HUDEP-2 (cell line): ENCODE data around the gene BIN1.

Source experiments
- DNase-seq, 76 experiments: peaks; one replicate each; lab custom pipeline; 2025; ENCODE audit not compliant: unreplicated experiment in 76 of 76; lab: John Stamatoyannopoulos, UW

The BIN1 gene

DNA sequence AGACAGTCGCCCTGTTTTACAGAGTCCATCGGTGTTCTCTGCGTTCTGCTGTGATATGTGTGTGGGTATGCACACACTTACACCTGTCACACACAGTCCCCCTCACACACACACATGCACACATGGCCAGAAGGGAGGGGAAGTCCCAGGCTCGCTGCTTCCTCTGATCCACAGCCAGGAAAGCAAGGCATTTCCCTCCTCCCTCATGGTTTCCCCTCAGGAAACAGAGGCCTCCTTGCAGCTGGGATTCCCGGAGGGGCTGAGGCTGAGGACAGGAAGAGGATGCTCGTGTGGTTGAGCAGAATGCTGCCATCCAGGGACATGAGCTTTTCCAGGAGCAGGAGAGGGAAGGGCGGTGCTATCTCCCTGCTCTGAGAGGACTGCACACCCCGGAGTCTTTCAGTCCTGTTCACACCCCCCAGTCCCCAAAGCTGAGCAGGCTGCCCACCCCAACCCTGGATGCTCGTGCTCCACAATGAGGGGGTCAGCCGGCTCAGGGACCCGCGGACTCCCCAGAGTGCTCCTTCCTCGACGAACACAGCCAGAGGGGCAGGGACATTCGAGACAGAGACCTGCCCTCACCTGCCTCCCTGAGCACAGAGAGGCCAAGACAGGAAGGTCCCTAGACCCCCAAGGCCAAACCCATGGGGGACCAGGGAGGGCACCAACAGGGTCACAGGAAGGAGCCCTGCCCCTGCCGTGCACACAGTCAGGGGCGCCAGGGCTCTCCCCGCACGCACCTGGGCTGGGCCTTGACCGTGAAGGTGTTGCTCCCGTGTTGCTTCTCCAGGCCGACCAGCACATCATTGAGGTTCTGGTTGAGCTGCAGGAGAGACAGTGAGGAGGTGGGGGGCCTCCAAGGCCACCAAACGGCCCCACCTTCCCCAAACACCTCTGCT lies 45.3 kb downstream of the BIN1 start:
- no peak for DNase-seq

DNA sequence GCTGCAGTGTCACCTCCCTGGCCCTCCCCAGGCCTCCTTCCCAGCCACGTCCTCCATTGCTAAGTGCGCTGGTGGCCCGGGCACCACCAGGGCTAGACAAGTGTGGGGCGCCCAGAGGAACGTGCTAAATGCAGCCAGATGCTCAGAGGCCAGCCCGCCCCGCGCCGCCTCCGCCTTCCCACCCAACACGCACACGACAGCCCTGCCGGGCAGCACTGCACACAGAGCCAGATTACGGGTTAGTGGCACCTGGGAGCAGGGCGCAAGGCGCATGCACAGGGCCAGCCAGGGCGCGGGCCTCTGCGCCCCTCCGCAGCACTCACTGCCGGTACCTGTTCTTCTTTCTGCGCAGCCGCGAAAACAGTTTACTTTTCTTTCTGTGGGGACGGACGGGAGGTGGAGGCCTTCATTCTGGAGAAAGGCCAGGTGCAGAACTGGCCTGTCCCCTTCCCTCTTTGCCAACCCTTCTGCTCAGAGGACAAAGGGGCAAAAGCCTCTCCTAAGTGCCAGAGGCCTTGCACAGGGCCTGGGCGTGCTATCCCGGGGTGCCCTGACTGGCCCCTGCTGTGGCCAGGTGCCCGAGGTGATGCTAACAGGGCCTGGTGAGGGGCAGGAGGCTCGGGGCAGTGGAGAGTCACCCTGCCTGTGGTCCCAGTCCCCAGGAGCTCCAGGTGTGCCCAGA lies 46.5 kb downstream of the BIN1 start:
- no peak for DNase-seq

DNA sequence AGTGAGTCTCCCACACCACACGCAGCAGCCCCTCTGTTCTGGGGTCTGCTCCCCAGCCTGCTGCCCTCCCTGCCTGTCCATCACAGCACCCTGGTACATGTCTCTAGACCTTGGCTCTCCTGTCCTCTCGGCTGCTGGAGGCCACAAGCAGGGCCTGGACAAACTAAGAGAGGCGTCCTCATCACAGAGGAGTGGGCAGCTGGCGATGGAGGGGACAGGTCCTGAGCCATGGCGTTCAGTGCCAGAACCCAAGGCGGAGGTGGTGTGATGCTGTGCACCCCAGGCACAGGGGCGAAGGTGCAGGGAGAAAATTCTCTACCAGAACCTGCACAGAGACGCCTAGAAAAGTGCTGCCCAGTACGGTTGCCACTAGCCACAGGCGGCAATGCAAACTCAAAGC lies 47.4 kb downstream of the BIN1 start:
- DNase-seq: no peak

DNA sequence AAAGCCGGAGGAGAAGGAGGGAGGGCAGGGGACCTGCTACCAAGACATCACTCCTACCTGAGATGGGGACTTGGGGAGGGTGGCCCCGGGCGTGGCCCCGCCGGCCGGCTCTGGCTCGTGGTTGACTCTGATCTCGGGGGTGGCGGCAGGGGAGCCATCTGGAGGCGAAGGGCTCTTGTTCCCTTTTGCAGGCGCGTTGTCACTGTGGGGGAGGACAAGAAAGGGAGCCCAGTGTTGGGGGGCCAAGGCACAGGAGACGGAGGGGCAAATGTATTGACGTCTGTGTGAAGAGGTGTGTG lies 48.1 kb downstream of the BIN1 start:
- no peak for DNase-seq

DNA sequence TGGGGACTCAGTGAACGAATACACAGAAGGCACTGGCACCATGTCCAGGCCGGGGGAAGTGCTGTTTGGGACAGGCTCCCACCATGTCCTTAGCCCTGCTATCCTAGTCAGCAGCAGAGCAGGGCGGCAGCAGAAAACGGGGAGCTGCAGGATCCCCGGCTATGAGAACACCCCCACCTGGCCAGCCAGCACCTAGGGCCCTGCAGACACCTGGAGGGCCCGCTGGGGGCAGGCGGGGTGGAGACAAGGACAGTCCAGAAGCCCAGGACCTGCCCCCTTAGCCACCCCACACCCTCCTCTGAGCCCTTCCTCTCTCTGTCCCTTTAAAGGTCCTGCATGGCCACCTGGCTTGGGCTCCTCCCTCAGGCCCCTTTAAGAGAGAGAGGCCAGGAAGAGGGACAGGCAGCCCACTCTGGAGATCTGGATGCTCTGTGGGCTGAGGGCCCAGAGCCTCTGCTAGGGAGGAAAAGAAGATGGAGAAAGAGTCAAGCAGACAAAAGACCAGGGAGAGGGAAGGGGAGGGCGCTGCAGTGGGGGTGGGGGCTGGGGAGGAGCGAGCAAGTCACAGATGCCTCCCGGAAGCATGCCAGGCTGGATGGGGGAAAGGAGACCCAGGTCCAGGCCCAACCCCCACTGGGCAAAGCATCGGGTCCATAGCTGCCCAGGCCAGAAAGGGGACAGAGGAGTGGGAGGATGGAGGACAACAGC lies 48.6 kb downstream of the BIN1 start:
- peak in 6 of 76 experiments; percentile 12 to 83 (median 20) for DNase-seq

DNA sequence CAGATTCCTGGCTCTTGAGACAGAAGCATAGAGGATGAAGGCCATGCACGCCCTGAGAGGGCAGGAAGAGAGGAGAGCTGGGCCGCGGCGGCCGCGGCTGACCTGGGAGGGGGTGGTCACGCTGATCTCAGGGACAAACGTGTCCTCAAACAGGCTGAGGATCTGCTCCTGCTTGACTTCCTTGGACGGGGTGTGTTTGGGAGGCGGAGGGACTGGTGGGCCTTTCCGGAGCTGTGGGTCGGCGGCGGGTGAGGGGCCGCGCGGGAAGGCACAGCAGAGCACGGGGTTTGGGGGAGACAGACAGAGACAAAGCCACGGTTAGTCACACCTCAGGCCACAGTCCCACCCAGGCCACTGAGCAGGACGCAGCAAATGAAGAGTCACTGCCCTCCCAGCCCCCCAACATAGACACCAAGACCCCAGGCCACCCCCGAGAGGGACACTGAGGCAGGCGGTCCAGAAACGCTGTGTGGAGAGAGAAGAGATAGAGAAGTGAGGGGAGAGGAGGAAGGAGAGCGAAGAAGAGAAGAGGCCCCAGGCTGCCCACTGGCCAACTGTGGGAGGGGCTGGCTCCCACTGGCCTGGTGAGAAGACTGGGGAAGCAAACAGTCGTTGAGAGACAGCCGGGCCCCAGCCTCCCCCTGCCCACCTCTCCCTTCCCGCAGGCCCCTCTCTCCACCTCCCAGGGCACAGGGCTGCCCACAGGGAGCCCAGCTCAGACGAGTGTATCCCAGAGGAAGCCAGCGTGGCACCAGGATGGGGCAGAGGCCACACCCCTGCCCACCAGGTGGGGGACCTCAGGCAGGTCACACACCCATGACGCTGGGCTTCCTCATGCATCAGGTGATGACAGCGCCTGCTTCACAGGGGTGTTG lies 49.3 kb downstream of the BIN1 start:
- DNase-seq: no peak

DNA sequence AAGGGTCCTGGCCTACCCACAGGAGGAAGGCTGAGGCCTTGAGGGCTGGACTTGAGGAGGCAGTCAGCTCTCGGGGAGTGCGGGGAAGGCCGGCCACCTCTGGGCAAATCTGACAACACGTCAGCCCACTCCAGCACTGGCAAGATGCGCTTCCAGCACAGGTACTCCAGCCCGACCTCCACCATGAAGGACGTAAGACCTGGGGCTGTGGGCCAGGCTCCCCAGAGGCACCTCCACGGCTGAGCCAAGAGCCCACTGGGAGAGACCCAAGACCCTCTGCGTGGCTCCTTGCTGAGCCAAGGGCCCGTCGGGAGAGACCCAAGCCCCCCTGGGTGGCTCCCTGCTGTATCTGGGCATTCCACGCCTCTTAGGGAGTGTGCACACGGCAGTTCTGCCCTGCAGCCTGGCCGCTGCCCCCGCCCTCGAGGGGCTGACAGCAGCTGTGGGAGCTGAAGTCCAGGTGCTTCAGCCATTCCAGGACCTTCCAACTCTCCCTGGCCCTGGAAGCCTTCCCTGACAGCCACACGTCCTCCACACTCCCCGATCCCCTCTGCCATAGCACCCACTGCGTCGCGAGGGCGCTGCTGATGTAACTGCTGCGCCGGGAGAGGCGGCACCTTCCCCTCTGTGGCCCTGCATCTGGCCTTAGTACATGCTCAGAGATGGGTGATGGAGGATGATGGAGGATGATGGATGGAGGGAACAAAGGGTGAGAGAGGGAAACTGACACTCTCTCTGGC lies 50.2 kb downstream of the BIN1 start:
- no peak for DNase-seq

DNA sequence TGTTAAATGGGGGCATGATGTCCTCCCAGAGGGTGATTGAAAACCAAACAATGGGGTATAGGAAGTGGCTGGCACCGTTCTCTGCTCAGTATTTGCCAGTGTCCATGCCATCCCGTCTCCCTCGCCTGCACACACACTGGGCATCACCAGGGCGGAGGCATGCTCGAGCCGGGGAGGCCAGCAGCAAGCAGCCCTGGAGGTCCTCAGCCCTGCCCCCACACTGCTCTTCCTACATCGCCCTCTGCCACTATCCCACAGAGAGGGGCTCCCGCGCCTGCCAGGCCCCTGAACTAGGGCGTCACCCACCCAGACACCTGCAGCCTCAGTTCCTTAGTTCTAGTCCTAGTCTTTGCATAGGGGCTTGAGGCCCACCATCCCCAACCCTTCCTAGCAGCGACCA lies 50.9 kb downstream of the BIN1 start:
- no peak for DNase-seq

DNA sequence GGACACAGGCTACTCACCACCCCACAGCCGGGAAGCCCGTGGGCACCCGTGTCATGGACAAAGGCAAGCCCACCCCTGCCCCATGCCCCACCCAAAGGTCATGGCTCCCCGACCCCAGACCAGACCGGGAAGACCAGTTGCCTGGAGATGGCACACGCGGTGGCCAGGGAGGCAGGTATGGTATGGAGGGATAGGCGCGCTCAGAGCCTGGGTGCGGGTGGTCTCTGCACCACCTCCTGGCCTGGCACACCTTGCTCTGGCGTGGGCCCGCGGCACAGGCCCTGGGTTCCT lies 51.2 kb downstream of the BIN1 start:
- no peak for DNase-seq

DNA sequence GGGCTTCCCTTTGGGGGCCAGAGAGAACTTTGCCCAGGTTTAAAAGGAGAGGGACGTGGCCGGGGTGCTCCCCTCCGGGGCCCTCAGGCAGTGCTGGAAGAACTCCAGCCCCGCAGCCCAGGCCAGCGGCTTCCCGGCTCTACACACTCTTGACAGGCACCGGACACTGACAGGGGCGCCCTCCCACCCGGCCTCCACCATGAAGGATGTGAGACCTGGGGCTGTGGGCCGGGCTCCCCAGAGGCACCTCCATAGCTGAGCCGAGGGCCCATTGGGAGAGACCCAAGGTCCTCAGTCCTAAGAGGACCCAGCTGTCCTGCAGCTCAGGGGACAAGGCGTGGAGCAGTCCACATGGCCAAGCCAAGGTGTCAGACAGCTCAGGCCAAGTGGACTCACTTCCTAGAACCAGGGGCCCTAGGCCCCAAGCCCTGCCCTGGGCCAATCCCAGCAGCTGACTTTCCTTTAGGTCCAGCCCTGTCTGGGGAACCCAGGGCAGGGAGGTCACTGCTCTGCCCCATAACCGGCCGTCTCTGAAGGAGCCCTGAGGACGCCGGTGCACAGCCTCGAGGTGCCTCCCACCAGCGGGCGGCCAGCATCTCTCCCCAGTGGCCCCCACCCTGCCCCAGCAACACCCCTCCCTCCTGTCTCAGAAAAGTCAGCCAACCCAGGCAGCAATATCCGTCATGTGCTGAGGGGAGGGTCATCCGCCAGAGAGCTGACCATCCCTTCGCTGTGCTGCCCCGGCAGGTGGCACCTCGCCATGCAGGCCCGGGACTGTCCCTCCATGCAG lies 51.8 kb downstream of the BIN1 start:
- DNase-seq: no peak

DNA sequence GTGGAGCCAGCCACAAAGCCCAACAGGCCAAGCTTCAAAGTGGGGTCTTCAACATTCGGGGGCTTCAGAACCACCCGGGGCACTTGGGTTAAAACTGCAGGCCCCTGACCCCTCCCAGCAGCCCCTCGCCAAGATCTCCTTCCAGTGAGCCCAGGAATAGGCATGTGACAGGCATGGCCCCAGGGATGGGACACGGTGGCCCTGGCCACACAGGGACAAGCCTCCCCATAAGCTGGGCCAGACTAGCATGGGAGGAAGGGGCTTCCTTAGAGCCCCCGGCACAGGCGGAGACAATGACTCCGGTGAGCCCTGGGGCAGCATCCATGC lies 52.4 kb downstream of the BIN1 start:
- DNase-seq: no peak

DNA sequence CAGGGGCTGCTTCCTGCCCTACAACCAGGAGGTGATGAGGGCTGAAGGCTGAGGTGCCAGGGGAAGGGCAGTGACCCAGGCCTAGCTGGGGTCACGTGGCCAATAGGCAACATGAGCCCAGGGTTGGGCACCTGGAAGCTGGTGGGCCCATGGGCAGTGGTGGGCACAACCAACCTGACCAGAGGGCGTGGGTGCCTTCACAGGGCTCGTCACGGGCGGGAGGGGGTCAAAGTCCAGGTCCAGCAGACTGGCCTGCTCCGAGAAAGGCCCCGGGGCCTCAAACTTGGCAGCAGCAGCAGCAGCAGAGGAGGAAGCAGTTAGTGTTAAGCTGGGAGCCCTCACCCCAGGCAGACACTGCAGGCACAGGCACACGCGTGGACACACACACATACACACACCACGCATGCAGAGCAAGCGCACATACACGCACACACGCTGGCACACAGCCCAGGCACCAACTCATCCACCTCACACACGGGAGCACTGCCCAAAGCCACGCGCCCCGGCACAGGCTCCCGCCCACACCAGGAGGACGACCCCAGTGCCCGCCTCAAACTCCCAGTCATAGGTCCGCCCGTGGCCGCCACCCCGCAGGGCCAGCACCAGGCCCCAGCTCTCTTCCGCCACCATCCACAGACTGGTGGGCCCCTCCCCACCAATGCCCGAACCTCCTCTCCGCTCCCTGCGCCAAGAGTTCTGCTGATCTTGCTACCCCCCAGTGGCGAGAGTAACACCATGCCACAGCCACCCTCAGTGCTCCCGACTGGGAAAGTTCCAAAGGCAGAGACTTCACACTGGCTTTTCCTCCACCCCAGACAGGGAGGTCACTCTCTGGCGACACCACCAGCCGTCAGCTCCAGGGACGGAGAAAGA lies 53.0 kb downstream of the BIN1 start:
- no peak for DNase-seq

DNA sequence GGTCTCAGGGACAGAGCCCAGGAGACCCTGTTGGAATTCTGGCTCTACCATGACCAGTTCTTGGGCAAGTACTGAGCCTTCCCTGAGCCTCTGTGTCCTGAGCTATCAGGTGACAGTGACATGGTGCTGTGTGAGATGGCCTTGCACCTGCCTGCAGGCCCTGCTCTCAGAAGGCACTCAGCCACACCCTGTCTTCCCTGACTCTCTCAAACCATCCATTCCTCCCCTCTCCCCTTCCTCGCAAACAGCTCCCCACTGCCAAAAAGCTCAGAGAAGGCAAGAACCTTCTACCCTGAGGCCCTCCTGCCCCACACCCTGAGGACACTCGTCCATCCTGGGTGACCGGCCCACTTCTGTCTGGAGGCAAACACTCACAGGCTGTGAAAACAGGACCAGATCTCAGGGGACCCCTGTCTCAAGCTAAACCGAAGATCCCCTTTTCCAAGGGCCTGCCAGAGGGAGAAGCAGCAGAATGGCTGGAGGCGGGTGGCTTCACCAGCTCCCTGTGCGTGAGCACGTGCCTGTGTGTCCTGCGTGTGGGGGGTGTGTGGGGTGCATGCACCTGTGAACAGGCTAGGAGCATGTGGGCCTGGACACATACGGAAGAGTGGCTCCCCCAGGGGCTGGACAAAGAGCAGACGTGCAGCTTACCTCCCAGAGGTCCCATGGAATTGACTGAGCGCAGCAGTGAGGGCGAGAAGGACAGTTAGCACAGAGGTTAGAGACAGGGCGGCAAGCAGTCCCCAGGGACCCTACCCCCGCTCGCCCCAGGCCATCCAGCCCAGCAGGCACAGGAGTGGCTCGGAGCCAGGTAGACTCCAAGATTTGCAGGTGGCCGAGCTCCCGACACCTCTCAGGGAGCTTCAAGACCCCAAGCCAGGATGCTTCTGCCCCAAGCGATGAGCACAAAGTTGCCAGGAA lies 53.9 kb downstream of the BIN1 start:
- no peak for DNase-seq

DNA sequence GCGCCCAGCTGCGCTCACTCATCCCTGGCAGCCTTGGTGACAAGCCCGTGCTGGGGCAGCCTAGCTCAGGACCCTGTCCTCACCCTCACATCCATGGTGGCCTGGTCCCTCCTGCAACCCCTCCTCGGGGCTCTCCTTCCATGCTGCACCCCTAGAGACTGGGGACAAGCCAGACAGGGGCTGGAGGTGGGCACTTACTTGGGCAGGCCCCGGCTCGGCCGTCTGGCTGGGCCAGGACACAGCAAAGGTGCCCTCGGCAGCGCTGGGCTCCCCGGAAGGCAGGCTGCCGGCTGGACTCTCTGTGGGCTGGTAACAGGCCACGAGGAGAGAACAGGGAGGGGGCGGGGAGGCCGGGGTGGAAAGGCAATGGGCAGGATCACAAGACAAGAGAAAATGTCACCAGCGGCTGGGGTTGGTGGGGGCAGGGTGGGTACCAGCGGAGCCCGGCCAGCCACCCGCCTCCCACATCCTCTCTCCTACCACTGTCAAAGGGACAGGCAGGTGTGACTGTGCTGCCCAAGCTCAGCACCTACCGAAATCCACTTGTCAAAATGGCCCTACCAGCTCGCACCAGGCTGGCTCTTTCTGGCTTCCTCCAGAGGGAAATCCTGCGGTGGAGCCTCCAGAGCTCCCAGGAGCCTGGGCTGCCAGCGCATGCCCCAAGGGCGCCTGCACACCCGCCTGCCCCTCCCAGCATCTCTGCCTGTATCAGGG lies 54.7 kb downstream of the BIN1 start:
- no peak for DNase-seq

DNA sequence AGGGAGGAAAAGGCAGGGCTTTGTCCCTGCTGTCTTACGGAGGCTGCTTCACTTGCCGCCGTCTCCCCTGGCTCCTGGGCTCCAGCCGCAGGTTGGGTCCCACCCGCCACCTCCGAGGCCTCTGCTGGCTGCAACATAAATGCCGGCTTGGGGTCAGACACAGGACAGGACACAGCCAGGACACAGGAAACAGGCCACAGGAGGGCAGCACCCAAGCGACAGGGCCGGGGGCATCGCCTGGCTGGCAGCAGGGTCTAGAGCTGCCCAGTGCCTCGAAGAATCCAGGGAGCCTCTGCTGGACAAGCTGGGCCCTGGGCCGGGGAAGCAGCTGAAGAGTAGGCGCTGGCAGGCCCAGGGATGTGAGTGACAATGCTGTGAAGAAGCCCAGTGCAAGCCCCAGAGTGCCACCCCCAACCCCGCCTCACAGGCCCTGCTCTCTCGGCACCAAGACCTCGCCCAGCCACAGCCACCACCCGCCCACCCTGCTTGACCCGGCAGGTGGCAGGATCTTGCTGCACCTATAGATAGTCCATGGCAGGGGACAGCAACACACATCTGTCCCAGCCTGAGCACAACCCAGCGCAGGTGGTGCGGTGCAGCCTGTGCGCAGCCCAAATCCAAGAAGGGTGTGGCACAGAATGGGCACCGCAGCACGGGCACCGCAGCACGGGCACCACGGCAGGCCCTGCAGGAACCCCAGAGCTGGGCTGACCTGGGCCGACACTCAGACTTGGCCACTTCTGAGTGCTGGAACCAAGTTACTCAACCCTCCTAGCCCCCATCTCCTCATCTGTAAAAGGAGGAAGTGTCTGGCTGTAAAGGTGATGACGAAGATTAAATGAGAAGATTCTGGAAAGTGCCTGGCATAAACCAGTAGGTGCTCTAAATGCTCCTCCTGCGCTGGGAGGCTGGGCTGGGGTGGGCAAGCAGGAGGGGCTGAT lies 55.6 kb downstream of the BIN1 start:
- DNase-seq: no peak

DNA sequence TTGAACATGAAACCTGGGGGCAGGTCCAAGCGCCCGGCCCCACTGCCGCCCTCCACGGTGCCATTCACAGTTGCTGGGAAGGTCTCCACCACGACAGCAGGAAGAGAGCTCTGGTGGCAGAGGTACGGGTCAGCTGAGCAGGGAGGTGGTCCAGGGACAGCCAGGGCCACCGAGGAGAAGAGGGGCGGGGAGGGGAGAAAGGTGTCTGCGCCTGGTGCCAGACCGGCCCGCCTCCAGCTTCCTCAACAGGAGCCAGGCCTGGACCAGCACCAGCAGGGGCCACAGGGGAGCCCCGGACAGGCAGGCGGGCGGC lies 56.2 kb downstream of the BIN1 start:
- no peak for DNase-seq
